ENCODE results near the gene FBXL3.

Gene FBXL3

GRCh38 chr13:76991796-76992547 is 35.0 kb downstream of the FBXL3 start, which contains the start of gene CLN5:
TSS of gene CLN5 (plus strand) at chr13:76992081. CDS start at chr13:76992099, 18 bp downstream.
- Histone ChIP-seq H3K36me3 (ENCODE audit: low read depth) (peaks cover 27% of the 10 kb centered on the region), H3K27me3 (ENCODE audit: insufficient read depth, poor library complexity, severe bottlenecking) (no peaks in the 10 kb centered on the region), H3K27ac (ENCODE audit: poor library complexity, severe bottlenecking) (peak within 1 kb of the TSS; percentile 38), H3K4me1 (ENCODE audit: insufficient read depth, poor library complexity, severe bottlenecking) (peaks cover 18% of the 10 kb centered on the region), H3K4me3 (ENCODE audit: severe bottlenecking) (peak within 1 kb of the TSS; percentile 56), H3K9me3 (ENCODE audit: severe bottlenecking) (no peaks in the 10 kb centered on the region)
- peak; percentile 89 for DNase-seq (ENCODE audit: low spot score)
- no peak for TF ChIP-seq CTCF (IDR thresholded peaks at IDR 0.05; ENCODE audit: poor library complexity, severe bottlenecking)
- peak; percentile 96 for ATAC-seq (ENCODE audit: low read depth)

- no peaks in the 10 kb centered on the region for H3K27me3 ChIP-seq (ENCODE audit: insufficient read depth, poor library complexity, severe bottlenecking)
- peaks cover 22% of the 10 kb centered on the region for H3K36me3 ChIP-seq (ENCODE audit: low read depth)
- peak overlapping the region; percentile 38 for H3K27ac ChIP-seq (ENCODE audit: poor library complexity, severe bottlenecking)
- no peaks in the 10 kb centered on the region for H3K9me3 ChIP-seq (ENCODE audit: severe bottlenecking)
- ATAC-seq (ENCODE audit: low read depth) (no peak), DNase-seq (ENCODE audit: low spot score) (no peak)
- H3K4me3 ChIP-seq (ENCODE audit: severe bottlenecking), result peak overlapping the region; percentile 56
- peaks cover 18% of the 10 kb centered on the region for H3K4me1 ChIP-seq (ENCODE audit: insufficient read depth, poor library complexity, severe bottlenecking)
- no peak for TF ChIP-seq CTCF (IDR thresholded peaks at IDR 0.05; ENCODE audit: poor library complexity, severe bottlenecking)
Observed at GRCh38 chr13:76991432-76991795, 35.5 kb downstream of the FBXL3 start.

GRCh38 chr13:76983676-76984075 is 43.3 kb downstream of the FBXL3 start:
- Histone ChIP-seq H3K9me3 (ENCODE audit: severe bottlenecking) (no peaks in the 10 kb centered on the region), H3K4me3 (ENCODE audit: severe bottlenecking) (no peak overlapping the region), H3K36me3 (ENCODE audit: low read depth) (no peaks in the 10 kb centered on the region), H3K4me1 (ENCODE audit: insufficient read depth, poor library complexity, severe bottlenecking) (no peaks in the 10 kb centered on the region), H3K27me3 (ENCODE audit: insufficient read depth, poor library complexity, severe bottlenecking) (no peaks in the 10 kb centered on the region), H3K27ac (ENCODE audit: poor library complexity, severe bottlenecking) (no peak overlapping the region)
- ATAC-seq (ENCODE audit: low read depth) (no peak), DNase-seq (ENCODE audit: low spot score) (no peak)
- no peak for TF ChIP-seq CTCF (IDR thresholded peaks at IDR 0.05; ENCODE audit: poor library complexity, severe bottlenecking)

GRCh38 chr13:76982061-76982460 is 44.9 kb downstream of the FBXL3 start:
- H3K27ac ChIP-seq (ENCODE audit: poor library complexity, severe bottlenecking), result no peak overlapping the region
- no peak for ATAC-seq (ENCODE audit: low read depth)
- no peak overlapping the region for H3K4me3 ChIP-seq (ENCODE audit: severe bottlenecking)
- H3K27me3 ChIP-seq (ENCODE audit: insufficient read depth, poor library complexity, severe bottlenecking), result no peaks in the 10 kb centered on the region
- no peak for TF ChIP-seq CTCF (IDR thresholded peaks at IDR 0.05; ENCODE audit: poor library complexity, severe bottlenecking)
- no peaks in the 10 kb centered on the region for H3K9me3 ChIP-seq (ENCODE audit: severe bottlenecking)
- H3K4me1 ChIP-seq (ENCODE audit: insufficient read depth, poor library complexity, severe bottlenecking), result no peaks in the 10 kb centered on the region
- DNase-seq (ENCODE audit: low spot score), result no peak
- no peaks in the 10 kb centered on the region for H3K36me3 ChIP-seq (ENCODE audit: low read depth)

DNA sequence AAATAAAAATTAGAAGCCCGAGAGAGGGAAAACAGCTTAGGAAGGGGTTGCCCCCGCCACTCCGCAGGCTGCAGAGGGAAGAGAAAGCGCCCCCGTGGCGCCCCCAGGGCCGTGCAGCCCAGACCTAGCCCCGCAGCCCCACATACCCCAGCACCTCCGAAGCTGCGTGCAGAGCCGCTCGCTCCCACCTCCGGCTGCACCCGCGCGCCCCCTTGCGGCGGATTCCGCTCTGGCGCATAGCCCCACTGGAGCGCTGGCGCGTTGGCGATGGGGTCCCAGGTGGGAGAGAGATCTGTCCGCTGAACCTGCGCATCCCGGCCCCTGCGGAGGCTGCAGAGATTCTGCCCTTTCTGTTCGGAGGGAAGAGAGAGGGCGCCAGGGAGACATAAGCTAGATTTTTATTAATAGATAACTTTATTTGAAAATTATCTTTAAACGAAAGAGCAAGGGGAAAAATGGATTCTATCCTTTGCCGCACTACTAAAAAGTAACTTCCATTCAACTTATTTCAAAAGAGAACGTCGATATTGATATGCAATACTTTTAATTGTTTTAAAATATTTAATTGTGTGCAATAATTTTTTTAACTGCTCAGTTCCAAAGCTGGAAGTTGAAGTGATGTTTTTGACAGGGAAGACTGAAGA is 46.8 kb downstream of the FBXL3 start:
- no peaks in the 10 kb centered on the region for H3K36me3 ChIP-seq (ENCODE audit: low read depth)
- ATAC-seq (ENCODE audit: low read depth) (peak; percentile 98), DNase-seq (ENCODE audit: low spot score) (peak; percentile 62)
- no peak overlapping the region for H3K27ac ChIP-seq (ENCODE audit: poor library complexity, severe bottlenecking)
- peaks cover 5% of the 10 kb centered on the region for H3K4me1 ChIP-seq (ENCODE audit: insufficient read depth, poor library complexity, severe bottlenecking)
- H3K9me3 ChIP-seq (ENCODE audit: severe bottlenecking), result no peaks in the 10 kb centered on the region
- TF ChIP-seq CTCF (IDR thresholded peaks at IDR 0.05; ENCODE audit: poor library complexity, severe bottlenecking), result peak; percentile 96
- H3K27me3 ChIP-seq (ENCODE audit: insufficient read depth, poor library complexity, severe bottlenecking), result no peaks in the 10 kb centered on the region
- peak overlapping the region; percentile 10 for H3K4me3 ChIP-seq (ENCODE audit: severe bottlenecking)
